ENCODE results near the gene SLC31A1.

GRCh38 chr9:113244556-113244955 is 23.2 kb downstream of the SLC31A1 start:
- TF ChIP-seq CTCF (IDR thresholded peaks at IDR 0.05) (no peak), POLR2A (IDR thresholded peaks at IDR 0.05) (no peak), POLR2AphosphoS5 (IDR thresholded peaks at IDR 0.05) (no peak), EP300 (IDR thresholded peaks at IDR 0.05) (no peak)
